ENCODE results near the gene NUDT8. TPM values are rescaled to one million over a fixed set of nuclear protein-coding genes. Genes with fewer than 3 reads are reported as not detected.

NUDT8 gene
- total and polyA plus RNA-seq, 9 of the 15 experiments (the other 6 are each of a cell fraction or from before 2014, with no cell fraction given), result 0.23 to 27.8 (median 5.0) TPM

DNA sequence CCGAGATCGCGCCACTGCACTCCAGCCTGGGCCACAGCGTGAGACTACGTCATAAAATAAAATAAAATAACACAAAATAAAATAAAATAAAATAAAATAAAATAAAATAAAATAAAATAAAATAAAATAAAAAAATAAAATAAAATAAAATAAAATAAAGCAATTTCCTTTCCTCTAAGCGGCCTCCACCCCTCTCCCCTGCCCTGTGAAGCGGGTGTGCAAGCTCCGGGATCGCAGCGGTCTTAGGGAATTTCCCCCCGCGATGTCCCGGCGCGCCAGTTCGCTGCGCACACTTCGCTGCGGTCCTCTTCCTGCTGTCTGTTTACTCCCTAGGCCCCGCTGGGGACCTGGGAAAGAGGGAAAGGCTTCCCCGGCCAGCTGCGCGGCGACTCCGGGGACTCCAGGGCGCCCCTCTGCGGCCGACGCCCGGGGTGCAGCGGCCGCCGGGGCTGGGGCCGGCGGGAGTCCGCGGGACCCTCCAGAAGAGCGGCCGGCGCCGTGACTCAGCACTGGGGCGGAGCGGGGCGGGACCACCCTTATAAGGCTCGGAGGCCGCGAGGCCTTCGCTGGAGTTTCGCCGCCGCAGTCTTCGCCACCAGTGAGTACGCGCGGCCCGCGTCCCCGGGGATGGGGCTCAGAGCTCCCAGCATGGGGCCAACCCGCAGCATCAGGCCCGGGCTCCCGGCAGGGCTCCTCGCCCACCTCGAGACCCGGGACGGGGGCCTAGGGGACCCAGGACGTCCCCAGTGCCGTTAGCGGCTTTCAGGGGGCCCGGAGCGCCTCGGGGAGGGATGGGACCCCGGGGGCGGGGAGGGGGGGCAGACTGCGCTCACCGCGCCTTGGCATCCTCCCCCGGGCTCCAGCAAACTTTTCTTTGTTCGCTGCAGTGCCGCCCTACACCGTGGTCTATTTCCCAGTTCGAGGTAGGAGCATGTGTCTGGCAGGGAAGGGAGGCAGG is 46.2 kb downstream of the NUDT8 start, which contains the start of gene GSTP1 (continued):
- TF ChIP-seq, protein P1, sequence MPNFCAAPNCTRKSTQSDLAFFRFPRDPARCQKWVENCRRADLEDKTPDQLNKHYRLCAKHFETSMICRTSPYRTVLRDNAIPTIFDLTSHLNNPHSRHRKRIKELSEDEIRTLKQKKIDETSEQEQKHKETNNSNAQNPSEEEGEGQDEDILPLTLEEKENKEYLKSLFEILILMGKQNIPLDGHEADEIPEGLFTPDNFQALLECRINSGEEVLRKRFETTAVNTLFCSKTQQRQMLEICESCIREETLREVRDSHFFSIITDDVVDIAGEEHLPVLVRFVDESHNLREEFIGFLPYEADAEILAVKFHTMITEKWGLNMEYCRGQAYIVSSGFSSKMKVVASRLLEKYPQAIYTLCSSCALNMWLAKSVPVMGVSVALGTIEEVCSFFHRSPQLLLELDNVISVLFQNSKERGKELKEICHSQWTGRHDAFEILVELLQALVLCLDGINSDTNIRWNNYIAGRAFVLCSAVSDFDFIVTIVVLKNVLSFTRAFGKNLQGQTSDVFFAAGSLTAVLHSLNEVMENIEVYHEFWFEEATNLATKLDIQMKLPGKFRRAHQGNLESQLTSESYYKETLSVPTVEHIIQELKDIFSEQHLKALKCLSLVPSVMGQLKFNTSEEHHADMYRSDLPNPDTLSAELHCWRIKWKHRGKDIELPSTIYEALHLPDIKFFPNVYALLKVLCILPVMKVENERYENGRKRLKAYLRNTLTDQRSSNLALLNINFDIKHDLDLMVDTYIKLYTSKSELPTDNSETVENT (CRISPR knock-in tag; IDR thresholded peaks at IDR 0.05), result peak; percentile 83
- TF ChIP-seq, protein P2, sequence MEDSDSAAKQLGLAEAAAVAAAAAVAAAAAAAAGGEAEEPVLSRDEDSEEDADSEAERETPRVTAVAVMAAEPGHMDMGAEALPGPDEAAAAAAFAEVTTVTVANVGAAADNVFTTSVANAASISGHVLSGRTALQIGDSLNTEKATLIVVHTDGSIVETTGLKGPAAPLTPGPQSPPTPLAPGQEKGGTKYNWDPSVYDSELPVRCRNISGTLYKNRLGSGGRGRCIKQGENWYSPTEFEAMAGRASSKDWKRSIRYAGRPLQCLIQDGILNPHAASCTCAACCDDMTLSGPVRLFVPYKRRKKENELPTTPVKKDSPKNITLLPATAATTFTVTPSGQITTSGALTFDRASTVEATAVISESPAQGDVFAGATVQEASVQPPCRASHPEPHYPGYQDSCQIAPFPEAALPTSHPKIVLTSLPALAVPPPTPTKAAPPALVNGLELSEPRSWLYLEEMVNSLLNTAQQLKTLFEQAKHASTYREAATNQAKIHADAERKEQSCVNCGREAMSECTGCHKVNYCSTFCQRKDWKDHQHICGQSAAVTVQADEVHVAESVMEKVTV (CRISPR knock-in tag; IDR thresholded peaks at IDR 0.05), result peak; percentile 32; the same call in 1 of the 2 replicates
- TF ChIP-seq SLC30A9 (CRISPR knock-in tag; IDR thresholded peaks at IDR 0.05) (no peak), SNRNP70 (optimal IDR thresholded peaks at IDR 0.05; ENCODE audit: low read depth, low read length) (no peak), ZC3H11A (IDR thresholded peaks at IDR 0.05; ENCODE audit: low read depth, low read length) (no peak), NFYB (IDR thresholded peaks at IDR 0.05; ENCODE audit: extremely low read depth, insufficient read length) (no peak), SOX6 (IDR thresholded peaks at IDR 0.05) (peak; percentile 69; the same call in 1 of the 2 replicates), PHTF2 (CRISPR knock-in tag; IDR thresholded peaks at IDR 0.05) (no peak), ZNF143 (CRISPR knock-in tag; IDR thresholded peaks at IDR 0.05) (0 out of 2 replicates have a peak, but pooled peaks have one; percentile 28), ILF3 (IDR thresholded peaks at IDR 0.05; ENCODE audit: borderline replicate concordance) (peak; percentile 87; the same call in 1 of the 2 replicates), DACH1 (IDR thresholded peaks at IDR 0.05; ENCODE audit: partially characterized antibody) (no peak), PHF21A (IDR thresholded peaks at IDR 0.05; ENCODE audit: borderline replicate concordance, low read depth) (no peak), ZNF174 (CRISPR knock-in tag; IDR thresholded peaks at IDR 0.05) (no peak), ZNF253 (CRISPR knock-in tag; conservative IDR thresholded peaks at IDR 0.05) (no peak), ZBTB7A (IDR thresholded peaks at IDR 0.05; ENCODE audit: borderline replicate concordance, control insufficient read depth, low read depth, low read length) (peak; percentile 100), NR1H2 (CRISPR knock-in tag; IDR thresholded peaks at IDR 0.05) (0 out of 2 replicates have a peak, but pooled peaks have one; percentile 42), MAFF (IDR thresholded peaks at IDR 0.05; ENCODE audit: low read length) (no peak; the same call in 1 of the 2 replicates)
- TF ChIP-seq, protein P3, sequence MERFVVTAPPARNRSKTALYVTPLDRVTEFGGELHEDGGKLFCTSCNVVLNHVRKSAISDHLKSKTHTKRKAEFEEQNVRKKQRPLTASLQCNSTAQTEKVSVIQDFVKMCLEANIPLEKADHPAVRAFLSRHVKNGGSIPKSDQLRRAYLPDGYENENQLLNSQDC (CRISPR knock-in tag; IDR thresholded peaks at IDR 0.05), result 0 out of 2 replicates have a peak, but pooled peaks have one; percentile 33
- TF ChIP-seq, protein P4, sequence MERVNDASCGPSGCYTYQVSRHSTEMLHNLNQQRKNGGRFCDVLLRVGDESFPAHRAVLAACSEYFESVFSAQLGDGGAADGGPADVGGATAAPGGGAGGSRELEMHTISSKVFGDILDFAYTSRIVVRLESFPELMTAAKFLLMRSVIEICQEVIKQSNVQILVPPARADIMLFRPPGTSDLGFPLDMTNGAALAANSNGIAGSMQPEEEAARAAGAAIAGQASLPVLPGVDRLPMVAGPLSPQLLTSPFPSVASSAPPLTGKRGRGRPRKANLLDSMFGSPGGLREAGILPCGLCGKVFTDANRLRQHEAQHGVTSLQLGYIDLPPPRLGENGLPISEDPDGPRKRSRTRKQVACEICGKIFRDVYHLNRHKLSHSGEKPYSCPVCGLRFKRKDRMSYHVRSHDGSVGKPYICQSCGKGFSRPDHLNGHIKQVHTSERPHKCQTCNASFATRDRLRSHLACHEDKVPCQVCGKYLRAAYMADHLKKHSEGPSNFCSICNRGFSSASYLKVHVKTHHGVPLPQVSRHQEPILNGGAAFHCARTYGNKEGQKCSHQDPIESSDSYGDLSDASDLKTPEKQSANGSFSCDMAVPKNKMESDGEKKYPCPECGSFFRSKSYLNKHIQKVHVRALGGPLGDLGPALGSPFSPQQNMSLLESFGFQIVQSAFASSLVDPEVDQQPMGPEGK (CRISPR knock-in tag; IDR thresholded peaks at IDR 0.05; ENCODE audit: borderline replicate concordance), result no peak
- TF ChIP-seq, protein P5, sequence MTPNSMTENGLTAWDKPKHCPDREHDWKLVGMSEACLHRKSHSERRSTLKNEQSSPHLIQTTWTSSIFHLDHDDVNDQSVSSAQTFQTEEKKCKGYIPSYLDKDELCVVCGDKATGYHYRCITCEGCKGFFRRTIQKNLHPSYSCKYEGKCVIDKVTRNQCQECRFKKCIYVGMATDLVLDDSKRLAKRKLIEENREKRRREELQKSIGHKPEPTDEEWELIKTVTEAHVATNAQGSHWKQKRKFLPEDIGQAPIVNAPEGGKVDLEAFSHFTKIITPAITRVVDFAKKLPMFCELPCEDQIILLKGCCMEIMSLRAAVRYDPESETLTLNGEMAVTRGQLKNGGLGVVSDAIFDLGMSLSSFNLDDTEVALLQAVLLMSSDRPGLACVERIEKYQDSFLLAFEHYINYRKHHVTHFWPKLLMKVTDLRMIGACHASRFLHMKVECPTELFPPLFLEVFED (CRISPR knock-in tag; conservative IDR thresholded peaks at IDR 0.05), result no peak

Measured in K562 (cell line).